ENCODE results near the gene FAM174C. TPM values are rescaled to one million over a fixed set of nuclear protein-coding genes. Genes with fewer than 3 reads are reported as not detected.

The FAM174C gene
- total and polyA plus RNA-seq, 10 of the 15 experiments (the other 5 are each of a cell fraction or from before 2014, with no cell fraction given) = 0.89 to 94.6 (median 43.6) TPM

DNA sequence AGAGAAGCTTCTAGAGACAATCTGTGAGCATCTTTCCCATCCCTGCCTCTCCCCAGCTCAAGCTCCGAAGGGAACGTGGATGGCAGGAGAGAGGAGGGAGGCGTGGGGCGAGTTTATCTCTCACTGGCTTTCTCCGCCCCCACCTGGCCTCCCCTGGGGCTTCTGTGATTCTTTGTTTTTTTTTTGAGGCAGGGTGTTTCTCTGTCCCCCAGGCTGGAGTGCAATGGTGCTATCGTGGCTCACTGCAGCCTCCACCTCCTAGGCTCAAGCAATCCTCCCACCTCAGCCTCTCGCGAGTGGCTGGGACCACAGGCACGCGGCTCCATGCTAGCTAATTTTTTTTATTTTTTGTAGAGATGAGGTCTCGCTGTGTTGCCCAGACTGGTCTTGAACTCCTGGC lies 33.4 kb downstream of the FAM174C start:
- DNase-seq (ENCODE audit: low read depth, low spot score) = no peak
- BruUV-seq (replicated peaks) = no TSS peak
- FAIRE-seq = no peak
- H4K20me1 ChIP-seq (ENCODE audit: control insufficient read depth, insufficient read depth) = no peaks in the 10 kb centered on the region
- ChIA-PET SMC1A (ENCODE audit: uncharacterized antibody, unreplicated experiment) (no interaction called here), POLR2A (no interaction called here), CTCF (no interaction called here), RAD21 (ENCODE audit: unreplicated experiment) (no interaction called here)
- intact Hi-C loops (cut with micrococcal nuclease; ENCODE audit: unreplicated experiment) (no loop called here), in situ Hi-C loops (cut with MboI) (no loop called here)
- H3K4me3 ChIP-seq = no peak overlapping the region
- H3K4me2 ChIP-seq (ENCODE audit: control insufficient read depth, insufficient read depth) = no peak overlapping the region
- no peak for TF ChIP-seq CHD2 (IDR thresholded peaks at IDR 0.05; ENCODE audit: borderline replicate concordance, low read depth, low read length)
- TF ChIP-seq CBFB (IDR thresholded peaks at IDR 0.05; ENCODE audit: low read depth) = no peak
- no peak for TF ChIP-seq NRF1 (conservative IDR thresholded peaks at IDR 0.05; ENCODE audit: low read depth, low read length)
- no peak for TF ChIP-seq STAT1 (conservative IDR thresholded peaks at IDR 0.05)
- TF ChIP-seq KDM1A (IDR thresholded peaks at IDR 0.05; ENCODE audit: borderline replicate concordance) = no peak
- TF ChIP-seq, protein P1, sequence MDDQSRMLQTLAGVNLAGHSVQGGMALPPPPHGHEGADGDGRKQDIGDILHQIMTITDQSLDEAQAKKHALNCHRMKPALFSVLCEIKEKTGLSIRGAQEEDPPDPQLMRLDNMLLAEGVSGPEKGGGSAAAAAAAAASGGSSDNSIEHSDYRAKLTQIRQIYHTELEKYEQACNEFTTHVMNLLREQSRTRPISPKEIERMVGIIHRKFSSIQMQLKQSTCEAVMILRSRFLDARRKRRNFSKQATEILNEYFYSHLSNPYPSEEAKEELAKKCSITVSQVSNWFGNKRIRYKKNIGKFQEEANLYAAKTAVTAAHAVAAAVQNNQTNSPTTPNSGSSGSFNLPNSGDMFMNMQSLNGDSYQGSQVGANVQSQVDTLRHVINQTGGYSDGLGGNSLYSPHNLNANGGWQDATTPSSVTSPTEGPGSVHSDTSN (IDR thresholded peaks at IDR 0.05; ENCODE audit: insufficient replicate concordance, low read depth, low read length) = no peak
- TF ChIP-seq ETV6 (conservative IDR thresholded peaks at IDR 0.05 in 1 of 2, IDR thresholded peaks at IDR 0.05 in 1 of 2; ENCODE audit: borderline replicate concordance in 1 of 2, low read depth in 1 of 2) = no peak
- TF ChIP-seq EED (IDR thresholded peaks at IDR 0.05; ENCODE audit: low read depth) = no peak
- TF ChIP-seq CREB1 (IDR thresholded peaks at IDR 0.05; ENCODE audit: low read depth) = no peak
- no peak for TF ChIP-seq SIX5 (IDR thresholded peaks at IDR 0.05; ENCODE audit: low read depth, low read length, severe bottlenecking)
- no peak for TF ChIP-seq CHD1 (IDR thresholded peaks at IDR 0.05; ENCODE audit: low read depth, low read length)
- TF ChIP-seq MTA3 (IDR thresholded peaks at IDR 0.05; ENCODE audit: borderline replicate concordance, low read length) = no peak
- TF ChIP-seq, protein P2, sequence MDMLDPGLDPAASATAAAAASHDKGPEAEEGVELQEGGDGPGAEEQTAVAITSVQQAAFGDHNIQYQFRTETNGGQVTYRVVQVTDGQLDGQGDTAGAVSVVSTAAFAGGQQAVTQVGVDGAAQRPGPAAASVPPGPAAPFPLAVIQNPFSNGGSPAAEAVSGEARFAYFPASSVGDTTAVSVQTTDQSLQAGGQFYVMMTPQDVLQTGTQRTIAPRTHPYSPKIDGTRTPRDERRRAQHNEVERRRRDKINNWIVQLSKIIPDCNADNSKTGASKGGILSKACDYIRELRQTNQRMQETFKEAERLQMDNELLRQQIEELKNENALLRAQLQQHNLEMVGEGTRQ (IDR thresholded peaks at IDR 0.05; ENCODE audit: borderline replicate concordance, low read depth, low read length) = no peak
- no peak for TF ChIP-seq RUNX3 (IDR thresholded peaks at IDR 0.05; ENCODE audit: low read length)
- TF ChIP-seq HDGF (IDR thresholded peaks at IDR 0.05) = no peak
- TF ChIP-seq SREBF1 (IDR thresholded peaks at IDR 0.05; ENCODE audit: low read length) = no peak
- ATAC-seq = no peak
- H3K79me2 ChIP-seq (ENCODE audit: control insufficient read depth, insufficient read depth, low read length) = no peaks in the 10 kb centered on the region
- H2AFZ ChIP-seq (ENCODE audit: control insufficient read depth, low read depth, low read length) = no peak overlapping the region
- H3K9ac ChIP-seq (ENCODE audit: control insufficient read depth, insufficient read depth, low read length) = no peak overlapping the region
- no peaks in the 10 kb centered on the region for H3K36me3 ChIP-seq (ENCODE audit: control insufficient read depth in 2 of 2, insufficient read depth in 2 of 2, low read length in 1 of 2)
- H3K4me1 ChIP-seq (ENCODE audit: control insufficient read depth, insufficient read depth, low read length) = no peaks in the 10 kb centered on the region
- no peaks in the 10 kb centered on the region for H3K27me3 ChIP-seq (replicated peaks in 1 of 2; ENCODE audit: control insufficient read depth in 2 of 2, insufficient read depth in 2 of 2, low read length in 1 of 2)
- 27% methylated on average over 11 of the region's 11 CpGs for WGBS (ENCODE audit: insufficient coverage, insufficient replicate concordance, low lambda C conversion rate, missing lambda C conversion rate)
- H3K9me3 ChIP-seq (replicated peaks; ENCODE audit: control insufficient read depth, insufficient read depth, low read length) = no peaks in the 10 kb centered on the region
- H3K27ac ChIP-seq (ENCODE audit: control insufficient read depth, insufficient read depth) = no peak overlapping the region

All from GM12878 (cell line).